ENCODE data around the gene TUBGCP3.
"Not testable (repeated sequence)": the region's sequence is repeated elsewhere in the genome, so short reads cannot be mapped to it uniquely, and the experiment has no call there.

The TUBGCP3 gene

GRCh38 chr13:112489199-112489598 is 98.8 kb downstream of the TUBGCP3 start:
- Mint-ChIP-seq H3K4me1 (peaks cover 5% of the 10 kb centered on the region), H3K27me3 (no peaks in the 10 kb centered on the region), H3K9me3 (no peaks in the 10 kb centered on the region), H3K27ac (no peak overlapping the region), H3K4me3 (no peak overlapping the region)
- ATAC-seq: peak; percentile 88
- DNase-seq: no peak

GRCh38 chr13:112488343-112489050 is 99.5 kb downstream of the TUBGCP3 start:
- H3K4me1 Mint-ChIP-seq, H3K9me3 Mint-ChIP-seq: not testable (repeated sequence)

DNA sequence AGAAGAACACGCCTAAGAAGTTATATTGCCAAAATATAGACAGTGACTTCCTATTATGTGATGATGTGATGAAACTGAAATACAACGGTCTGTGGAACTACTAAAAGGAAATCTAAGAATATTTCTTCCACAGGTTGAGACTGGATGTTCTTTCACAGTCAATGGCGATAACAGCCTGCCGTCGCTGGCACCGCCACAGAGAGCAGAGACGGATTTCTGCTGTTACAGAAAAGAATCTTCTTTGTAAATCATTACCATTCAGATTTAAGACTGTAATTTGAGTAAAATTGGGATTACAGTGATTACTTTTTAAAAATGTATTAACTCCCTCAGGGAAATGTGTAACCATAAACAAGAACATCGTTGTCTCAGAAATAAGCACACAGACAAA is 100.8 kb downstream of the TUBGCP3 start:
- H3K4me1 Mint-ChIP-seq: peaks cover 5% of the 10 kb centered on the region
- no peaks in the 10 kb centered on the region for H3K27me3 Mint-ChIP-seq
- H3K27ac Mint-ChIP-seq: no peak overlapping the region
- ATAC-seq (no peak), DNase-seq (no peak)
- H3K9me3 Mint-ChIP-seq: no peaks in the 10 kb centered on the region
- no peak overlapping the region for H3K4me3 Mint-ChIP-seq

More at GRCh38 chr13:112488343-112489050, 99.5 kb downstream of the TUBGCP3 start:
- not testable (repeated sequence) for H3K27ac Mint-ChIP-seq, H3K4me3 Mint-ChIP-seq, H3K27me3 Mint-ChIP-seq
- DNase-seq (peak; percentile 26 to 72), ATAC-seq (peak; percentile 64)

DNA sequence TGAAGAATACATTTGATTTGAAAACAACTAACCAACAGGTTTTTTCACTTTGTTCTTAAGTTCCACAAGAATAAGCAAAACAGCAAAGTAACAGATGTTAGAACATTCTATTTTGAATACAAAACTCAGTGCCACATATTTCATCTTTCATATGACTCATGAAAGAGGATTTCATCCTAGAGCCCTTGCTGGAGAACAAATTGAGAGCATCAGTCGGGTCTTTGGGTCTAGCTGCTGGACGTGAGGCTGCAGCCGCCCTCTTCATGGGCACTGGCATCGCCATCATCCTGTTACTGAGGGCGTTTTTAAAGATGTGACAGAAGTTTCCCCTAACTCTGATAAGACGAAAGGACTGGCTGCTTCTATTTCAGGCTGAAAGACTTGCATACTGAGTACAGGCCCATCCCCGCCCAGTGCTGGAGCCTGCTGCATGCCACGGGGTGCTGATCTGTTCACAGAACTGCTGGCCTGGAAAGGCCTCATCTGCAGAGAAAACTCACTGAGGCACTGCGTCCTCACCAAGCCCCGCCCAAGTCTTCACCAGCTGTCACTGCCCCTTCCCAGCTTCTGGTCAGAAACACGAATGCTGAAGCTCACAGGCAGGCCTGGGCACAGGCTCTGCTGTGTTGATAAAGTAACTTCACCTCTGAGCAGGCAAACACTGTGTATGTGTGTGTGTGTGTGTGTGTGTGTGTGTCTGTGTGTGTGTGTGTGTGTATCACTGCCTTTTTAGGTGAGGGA is 101.4 kb downstream of the TUBGCP3 start:
- Mint-ChIP-seq H3K4me3 (no peak overlapping the region), H3K27ac (peak overlapping the region in 1 of 2 donors; percentile 37), H3K9me3 (no peaks in the 10 kb centered on the region), H3K27me3 (no peaks in the 10 kb centered on the region), H3K4me1 (peaks cover 5% of the 10 kb centered on the region)
- ATAC-seq (no peak), DNase-seq (no peak)

DNA sequence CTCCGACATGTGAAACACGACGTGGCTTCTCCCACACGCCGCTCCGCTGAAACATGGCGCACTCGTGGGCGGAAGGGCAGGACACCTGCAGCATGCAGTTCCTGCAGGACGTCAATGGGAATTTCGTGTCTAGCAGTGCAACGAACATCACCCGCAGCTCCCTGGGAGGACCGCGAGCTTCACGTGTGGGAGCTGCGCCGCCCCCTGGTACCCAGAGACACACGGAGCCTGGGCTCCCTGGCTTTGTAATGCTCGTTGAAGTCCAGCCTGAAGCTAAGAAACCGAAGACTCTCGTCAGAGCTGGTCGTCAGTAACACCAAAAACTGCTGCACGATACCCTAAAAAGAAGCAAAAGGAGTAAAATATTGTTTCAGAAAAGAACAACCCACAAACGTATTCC is 102.1 kb downstream of the TUBGCP3 start:
- not testable (repeated sequence) for ATAC-seq, H3K27ac Mint-ChIP-seq, H3K27me3 Mint-ChIP-seq, DNase-seq, H3K4me1 Mint-ChIP-seq, H3K9me3 Mint-ChIP-seq, H3K4me3 Mint-ChIP-seq

DNA sequence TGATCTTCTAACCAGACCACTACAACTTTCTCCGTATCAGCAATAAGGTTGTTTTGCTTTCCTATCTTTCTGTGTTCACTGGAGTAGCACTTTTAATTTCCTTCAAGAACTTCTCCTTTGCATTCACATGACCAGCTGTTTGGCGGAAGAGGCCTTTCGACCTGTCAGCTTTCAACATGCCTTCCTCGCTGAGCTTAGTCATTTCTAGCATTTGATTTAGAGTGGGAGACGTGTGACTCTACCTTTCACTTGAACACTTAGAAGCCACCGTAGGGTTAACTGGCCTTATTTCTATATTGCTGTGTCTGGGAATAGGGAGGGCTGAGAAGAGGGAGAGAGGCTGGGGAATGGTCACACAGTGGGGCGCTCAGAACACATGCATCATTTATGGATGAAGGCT is 104.7 kb downstream of the TUBGCP3 start:
- no peaks in the 10 kb centered on the region for H3K27me3 Mint-ChIP-seq
- H3K27ac Mint-ChIP-seq: no peak overlapping the region
- ATAC-seq: no peak

DNA sequence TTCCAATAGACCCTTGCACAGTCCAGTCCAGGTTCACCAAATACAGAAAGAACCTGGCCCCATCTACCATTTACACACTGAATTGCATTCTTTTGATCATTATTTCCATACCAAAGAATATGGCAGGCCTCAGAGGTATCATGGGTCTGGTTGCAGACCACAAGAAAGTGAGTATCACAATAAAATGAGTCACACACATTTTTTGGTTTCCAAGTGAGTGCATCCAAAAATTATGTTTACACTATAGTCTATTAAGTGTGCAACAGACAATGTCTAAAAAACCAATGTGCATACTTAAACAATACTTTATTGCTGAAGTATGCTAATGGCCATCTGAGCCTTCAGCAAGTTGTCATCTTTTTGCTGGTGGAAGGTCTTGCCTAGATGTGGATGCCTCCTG is 106.5 kb downstream of the TUBGCP3 start:
- Mint-ChIP-seq H3K4me3 (no peak overlapping the region), H3K4me1 (no peaks in the 10 kb centered on the region), H3K27ac (no peak overlapping the region), H3K27me3 (no peaks in the 10 kb centered on the region), H3K9me3 (no peaks in the 10 kb centered on the region)
- ATAC-seq (peak; percentile 71), DNase-seq (no peak)

More for the DNA sequence above, 104.7 kb downstream of the TUBGCP3 start:
- Mint-ChIP-seq H3K9me3 (no peaks in the 10 kb centered on the region), H3K4me1 (no peaks in the 10 kb centered on the region), H3K4me3 (no peak overlapping the region)
- no peak for DNase-seq

DNA sequence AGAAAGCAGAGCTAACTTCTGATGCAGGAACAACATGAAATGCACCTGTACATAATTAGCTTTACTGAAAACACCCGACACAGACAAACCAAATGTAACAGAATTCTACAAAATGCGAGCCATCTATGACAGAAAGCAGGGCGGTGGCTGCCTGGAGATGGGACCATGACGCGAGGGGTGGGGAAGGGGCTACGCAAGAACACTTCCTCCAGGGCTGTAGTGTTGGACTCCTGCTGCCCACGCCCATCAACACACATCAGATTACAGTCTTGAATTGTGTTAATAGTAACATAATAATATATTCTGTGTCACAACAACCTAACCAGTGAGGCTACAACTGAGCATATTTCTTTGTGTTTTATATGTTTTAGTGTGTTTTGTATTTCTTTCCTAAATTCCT is 108.6 kb downstream of the TUBGCP3 start:
- Mint-ChIP-seq H3K4me3 (no peak overlapping the region), H3K9me3 (no peaks in the 10 kb centered on the region), H3K4me1 (no peaks in the 10 kb centered on the region), H3K27me3 (no peaks in the 10 kb centered on the region), H3K27ac (no peak overlapping the region)
- no peak for DNase-seq
- no peak for ATAC-seq

- Mint-ChIP-seq H3K27ac (peak overlapping the region in 1 of 2 donors; percentile 64), H3K9me3 (peaks cover 0 to 8% of the 10 kb centered on the region in 2 donors), H3K4me1 (no peaks in the 10 kb centered on the region), H3K4me3 (no peak overlapping the region), H3K27me3 (no peaks in the 10 kb centered on the region)
- ATAC-seq: no peak
- DNase-seq: no peak
Observed at GRCh38 chr13:112477070-112477619, 110.8 kb downstream of the TUBGCP3 start.

- DNase-seq: no peak
- Mint-ChIP-seq H3K9me3 (peaks cover 0 to 9% of the 10 kb centered on the region in 2 donors), H3K27me3 (no peaks in the 10 kb centered on the region), H3K4me1 (no peaks in the 10 kb centered on the region), H3K27ac (no peak overlapping the region), H3K4me3 (no peak overlapping the region)
- ATAC-seq: no peak
Observed at GRCh38 chr13:112475889-112476288, 112.1 kb downstream of the TUBGCP3 start.

- peaks cover 0 to 9% of the 10 kb centered on the region in 2 donors for H3K9me3 Mint-ChIP-seq
- no peak overlapping the region for H3K4me3 Mint-ChIP-seq
- H3K27ac Mint-ChIP-seq: no peak overlapping the region
- no peak for DNase-seq
- H3K4me1 Mint-ChIP-seq: no peaks in the 10 kb centered on the region
- ATAC-seq: no peak
- no peaks in the 10 kb centered on the region for H3K27me3 Mint-ChIP-seq
Observed at GRCh38 chr13:112474869-112475268, 113.1 kb downstream of the TUBGCP3 start.

- no peak for ATAC-seq
Observed at GRCh38 chr13:112473818-112474217, 114.1 kb downstream of the TUBGCP3 start.

DNA sequence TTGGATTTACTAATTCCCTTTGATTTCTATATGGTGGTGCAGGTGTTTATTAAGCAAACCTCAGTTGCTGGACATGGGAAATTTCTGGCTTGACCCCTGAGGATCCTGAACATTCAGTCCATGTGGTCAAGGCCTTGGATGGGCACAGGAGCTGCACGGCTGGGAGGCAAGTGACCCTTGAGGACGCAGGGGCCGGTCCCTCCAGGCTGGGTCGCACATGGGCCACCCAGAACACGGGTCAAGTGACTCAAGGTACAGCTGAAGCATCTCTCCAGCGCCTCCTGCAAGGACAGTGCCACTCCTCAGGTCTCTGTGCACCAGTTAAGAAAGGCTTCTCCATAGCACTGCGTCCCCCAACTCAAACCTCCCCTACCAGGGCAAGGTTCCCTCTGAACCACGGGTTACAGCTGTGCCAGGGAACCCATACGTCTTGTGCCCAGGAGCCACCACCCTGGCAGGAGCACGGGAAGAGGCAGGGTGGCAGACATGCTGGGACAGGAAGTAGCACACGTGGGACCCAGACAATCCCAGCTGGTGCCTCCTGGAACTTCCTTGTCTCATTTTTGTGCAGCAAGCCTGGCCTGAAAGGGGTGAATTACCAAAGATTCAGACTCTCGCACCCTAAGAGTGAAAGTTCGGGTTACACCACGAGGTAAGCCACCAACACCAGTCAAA is 118.7 kb downstream of the TUBGCP3 start:
- no peaks in the 10 kb centered on the region for H3K4me1 Mint-ChIP-seq
- H3K9me3 Mint-ChIP-seq: peaks cover 0 to 9% of the 10 kb centered on the region in 2 donors
- no peak overlapping the region for H3K4me3 Mint-ChIP-seq
- DNase-seq (no peak), ATAC-seq (no peak)
- H3K27ac Mint-ChIP-seq: no peak overlapping the region
- peaks cover under 1% of the 10 kb centered on the region for H3K27me3 Mint-ChIP-seq

More at GRCh38 chr13:112473818-112474217, 114.1 kb downstream of the TUBGCP3 start:
- peaks cover 0 to 9% of the 10 kb centered on the region in 2 donors for H3K9me3 Mint-ChIP-seq
- no peak overlapping the region for H3K4me3 Mint-ChIP-seq
- H3K27me3 Mint-ChIP-seq: no peaks in the 10 kb centered on the region
- no peak for DNase-seq
- H3K4me1 Mint-ChIP-seq: no peaks in the 10 kb centered on the region
- H3K27ac Mint-ChIP-seq: no peak overlapping the region

DNA sequence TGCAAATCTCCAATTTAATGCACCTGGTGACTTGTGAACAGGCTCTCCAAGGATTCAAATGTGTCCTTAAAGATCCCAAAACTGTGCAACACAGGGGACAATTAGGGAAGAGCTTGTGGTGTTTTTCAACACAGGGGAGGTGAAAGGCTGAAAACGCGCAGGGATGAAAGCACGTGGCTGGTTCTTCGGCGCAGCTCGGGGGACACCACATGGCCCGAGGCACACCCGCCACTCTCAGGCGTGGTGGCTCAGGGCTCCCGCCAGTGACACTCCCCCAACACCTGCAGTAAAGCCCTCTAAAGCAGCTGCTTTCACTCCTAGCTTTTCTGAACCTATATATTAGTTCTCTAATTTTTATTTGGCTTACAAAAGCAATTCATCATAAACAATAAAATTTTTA is 119.9 kb downstream of the TUBGCP3 start:
- Mint-ChIP-seq H3K4me3 (no peak overlapping the region), H3K4me1 (no peaks in the 10 kb centered on the region), H3K27ac (no peak overlapping the region), H3K27me3 (peaks cover 12% of the 10 kb centered on the region), H3K9me3 (peaks cover 0 to 9% of the 10 kb centered on the region in 2 donors)
- ATAC-seq (no peak), DNase-seq (no peak)

GRCh38 chr13:112467236-112467635 is 120.7 kb downstream of the TUBGCP3 start:
- ATAC-seq (no peak), DNase-seq (no peak)
- Mint-ChIP-seq H3K27me3 (peaks cover 19% of the 10 kb centered on the region), H3K4me3 (no peak overlapping the region), H3K9me3 (peaks cover 5 to 6% of the 10 kb centered on the region in 2 donors), H3K27ac (no peak overlapping the region), H3K4me1 (no peaks in the 10 kb centered on the region)

Measured in stimulated activated naive CD8-positive, alpha-beta T cell treated with anti-CD3 and anti-CD28 coated beads, Interleukin-15, amount 100 ng/mL, for 72 hours (primary cell).